HG02885 (cell line): ENCODE results near the gene MB.

Experiments used
- ATAC-seq: cut with Tn5 transposase; IDR thresholded peaks from one replicate; pipeline ENCODE4 v1.9.1; 2021; ENCODE audit warnings: mild to moderate bottlenecking; ENCODE audit not compliant: unreplicated experiment, poor library complexity

MB gene

GRCh38 chr22:35599364-35599763 lies 17.8 kb downstream of the MB start:
- ATAC-seq, result no peak

GRCh38 chr22:35598396-35598710 lies 18.8 kb downstream of the MB start:
- no peak for ATAC-seq

GRCh38 chr22:35597692-35598395 lies 19.3 kb downstream of the MB start:
- no peak for ATAC-seq

GRCh38 chr22:35596821-35597220 lies 20.3 kb downstream of the MB start:
- no peak for ATAC-seq

- ATAC-seq, result no peak
Measured at GRCh38 chr22:35594686-35595085, 22.4 kb downstream of the MB start.

- no peak for ATAC-seq
Measured at GRCh38 chr22:35593891-35594470, 23.1 kb downstream of the MB start.

GRCh38 chr22:35593071-35593890 lies 23.8 kb downstream of the MB start:
- ATAC-seq, result no peak

- ATAC-seq, result no peak
Measured at GRCh38 chr22:35592418-35592967, 24.6 kb downstream of the MB start.

GRCh38 chr22:35591714-35592417 lies 25.3 kb downstream of the MB start:
- ATAC-seq, result no peak

GRCh38 chr22:35590634-35591295 lies 26.4 kb downstream of the MB start:
- no peak for ATAC-seq

- no peak for ATAC-seq
Measured at GRCh38 chr22:35589756-35590093, 27.4 kb downstream of the MB start.

- no peak for ATAC-seq
Measured at GRCh38 chr22:35589071-35589755, 27.9 kb downstream of the MB start.

GRCh38 chr22:35587896-35588295 lies 29.2 kb downstream of the MB start:
- no peak for ATAC-seq

- no peak for ATAC-seq
Measured at GRCh38 chr22:35587447-35587870, 29.7 kb downstream of the MB start.

- no peak for ATAC-seq
Measured at GRCh38 chr22:35586771-35587170, 30.4 kb downstream of the MB start.

GRCh38 chr22:35582861-35583670 lies 34.1 kb downstream of the MB start:
- no peak for ATAC-seq

GRCh38 chr22:35582218-35582860 lies 34.8 kb downstream of the MB start:
- no peak for ATAC-seq

GRCh38 chr22:35581023-35581413 lies 36.1 kb downstream of the MB start:
- no peak for ATAC-seq
